Thyroid gland (tissue), 4 donors: ENCODE measurements around the gene MEDAG. TPM values are rescaled to one million over a fixed set of nuclear protein-coding genes. Genes with fewer than 3 reads are reported as not detected.

ENCODE experiments used
- DNase-seq, 2 donors: peaks; one replicate each; pipeline ENCODE4 v3.0.0-alpha.2; 2019
- H3K27ac ChIP-seq, 3 donors: fragments of 200-600 bp; sonication (generic); 1 replicate in 2 of 3; 2 replicates in 1 of 3; pipeline ENCODE4 v1.5.1; 2016 to 2019; ENCODE audit warnings: mild to moderate bottlenecking in 1 of 3, moderate library complexity in 1 of 3
- H3K27me3 ChIP-seq: fragments of 200-600 bp; sonication (generic); one replicate; pipeline ENCODE4 v1.5.1; 2019
- H3K36me3 ChIP-seq, 2 donors: fragments of 200-600 bp; sonication (generic); one replicate each; pipeline ENCODE4 v1.5.1; 2016 to 2019
- H3K4me1 ChIP-seq, 2 donors: fragments of 200-600 bp; sonication (generic); one replicate each; pipeline ENCODE4 v1.5.1; 2017 to 2019
- H3K4me3 ChIP-seq, 3 donors: fragments of 200-600 bp; sonication (generic); replicated peaks in 1 of 3; 1 replicate in 2 of 3; 2 replicates in 1 of 3; pipeline ENCODE4 v1.5.1; 2016; ENCODE audit warnings: mild to moderate bottlenecking in 1 of 3
- H3K9me3 ChIP-seq: fragments of 200-600 bp; sonication (generic); one replicate; pipeline ENCODE4 v1.5.1; 2017
- CTCF ChIP-seq, 6 experiments: fragments of 200-600 bp in 3 of 6; fragments of 450-650 bp in 3 of 6; sonication (generic) in 3 of 6; IDR thresholded peaks; one replicate each; pipeline ENCODE4 v1.5.1; 2016 to 2019; ENCODE audit warnings: antibody characterized with exemption in 6 of 6, mild to moderate bottlenecking in 2 of 6, inconsistent platforms in 1 of 6, moderate library complexity in 1 of 6
- POLR2A ChIP-seq, 2 donors: fragments of 450-650 bp; IDR thresholded peaks; one replicate each; pipeline ENCODE4 v1.6.1; 2017; ENCODE audit warnings: antibody characterized with exemption in 2 of 2, mild to moderate bottlenecking in 2 of 2, moderate library complexity in 1 of 2
- WGBS, 2 donors: methylation state at CpG; one replicate each; pipeline ENCODE4 v1.1.5; 2017; 5-methylcytosine and 5-hydroxymethylcytosine counted together
- intact Hi-C: fragments of 100-400 bp; cut with DNase I; formaldehyde crosslinking; loops from one replicate; pipeline ENCODE4 v1.15.1; 2023
- total RNA-seq, 4 donors: library from RNA; depleted of rRNA; stranded (reverse); fragments of >200 nt; gene quantifications; one replicate each; pipeline ENCODE4 v1.2.3, GENCODE V29; 2016

MEDAG gene
- total RNA-seq, 4 donors from 2014 or later: 15.2 to 99.7 (median 46.0) TPM

- intact Hi-C loops: loop anchor here (10.0 kb wide), 1 partner anchor 60 kb away; no protein-coding TSS in a partner anchor
- H3K27ac ChIP-seq: peak overlapping the region; percentile 8 to 84 (median 82)
- no peak overlapping the region for H3K4me3 ChIP-seq
- H3K9me3 ChIP-seq: no peaks in the 10 kb centered on the region
- H3K27me3 ChIP-seq: no peaks in the 10 kb centered on the region
- 62 to 64% methylated on average over 5 of the region's 5 CpGs for WGBS, 2 donors
- peak in 1 of 2 donors; percentile 18 for DNase-seq
- H3K4me1 ChIP-seq: peaks cover 17 to 36% of the 10 kb centered on the region in 2 donors
- no peak for TF ChIP-seq POLR2A (IDR thresholded peaks at IDR 0.05)
- TF ChIP-seq CTCF (IDR thresholded peaks at IDR 0.05): no peak
- H3K36me3 ChIP-seq: no peaks in the 10 kb centered on the region
Observed at GRCh38 chr13:30864433-30865122, 41.5 kb upstream of the MEDAG start.

DNA sequence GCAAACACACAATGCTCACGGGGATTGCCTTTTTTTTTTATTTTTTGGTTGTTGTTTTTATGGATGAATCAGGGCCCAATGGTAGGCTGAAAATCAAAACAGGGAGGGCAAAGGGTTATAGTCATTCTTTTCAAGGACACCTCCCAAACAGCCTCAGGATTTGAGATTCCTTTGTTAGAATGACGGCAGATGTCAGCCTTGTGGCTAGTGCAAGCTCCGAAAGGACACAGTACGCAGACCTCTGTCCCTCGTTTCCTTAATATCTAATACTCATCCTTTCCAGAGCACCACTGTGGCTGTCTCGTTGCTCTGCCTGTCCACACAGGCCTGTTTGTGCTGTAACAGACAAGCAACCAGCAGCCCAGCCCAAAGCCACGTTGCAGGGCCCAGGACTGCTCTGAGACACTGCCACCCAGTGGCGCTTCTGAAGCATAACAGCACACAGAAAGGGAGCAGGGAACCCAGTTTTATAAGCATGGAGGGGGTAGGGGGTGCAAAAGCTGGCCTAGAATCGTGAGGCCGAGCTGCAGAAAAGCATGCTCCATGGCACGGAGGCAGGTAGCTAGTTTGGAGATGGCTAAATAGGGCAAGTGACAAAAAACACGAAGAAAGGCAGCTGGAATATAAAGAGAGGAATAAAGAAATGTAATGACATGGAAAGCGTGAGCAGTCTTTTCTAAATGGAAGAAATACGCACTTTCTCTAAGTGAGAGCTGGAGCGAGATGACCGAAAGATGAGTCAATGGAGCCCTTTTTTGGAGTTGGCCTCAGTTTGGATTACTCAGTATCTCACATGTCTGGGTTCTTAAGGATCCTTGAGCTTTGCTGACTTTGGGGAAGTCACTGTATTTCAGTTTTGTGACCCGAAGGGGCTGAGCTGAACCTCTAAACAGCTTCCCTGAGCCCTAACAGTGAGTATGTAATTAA is 40.7 kb upstream of the MEDAG start:
- no peaks in the 10 kb centered on the region for H3K9me3 ChIP-seq
- WGBS, 2 donors: 26 to 31% methylated on average over 17 of the region's 17 CpGs
- intact Hi-C loops: loop anchor here (10.0 kb wide), 1 partner anchor 61 kb away; no protein-coding TSS in a partner anchor
- peak; percentile 78 to 84 for DNase-seq
- H3K36me3 ChIP-seq: no peaks in the 10 kb centered on the region
- no peak overlapping the region for H3K4me3 ChIP-seq
- peak overlapping the region; percentile 8 to 84 (median 82) for H3K27ac ChIP-seq
- TF ChIP-seq POLR2A (IDR thresholded peaks at IDR 0.05) (peak in 1 of 2 donors; percentile 28), CTCF (IDR thresholded peaks at IDR 0.05) (peak; percentile 61 to 95 (median 92))
- no peaks in the 10 kb centered on the region for H3K27me3 ChIP-seq
- H3K4me1 ChIP-seq: peaks cover 17 to 34% of the 10 kb centered on the region in 2 donors

GRCh38 chr13:30866677-30867076 is 39.4 kb upstream of the MEDAG start:
- WGBS, 2 donors: 81 to 82% methylated on average over 4 of the region's 4 CpGs

GRCh38 chr13:30867089-30867669 is 38.9 kb upstream of the MEDAG start:
- DNase-seq: no peak
- H3K27me3 ChIP-seq: no peaks in the 10 kb centered on the region
- H3K36me3 ChIP-seq: no peaks in the 10 kb centered on the region
- H3K4me3 ChIP-seq: no peak overlapping the region
- H3K4me1 ChIP-seq: peaks cover 17 to 33% of the 10 kb centered on the region in 2 donors
- intact Hi-C loops: loop anchor here (10.0 kb wide), 1 partner anchor 62 kb away; no protein-coding TSS in a partner anchor
- no peak overlapping the region for H3K27ac ChIP-seq
- H3K9me3 ChIP-seq: no peaks in the 10 kb centered on the region
- WGBS, 2 donors: 74 to 80% methylated on average over 3 of the region's 3 CpGs
- no peak for TF ChIP-seq POLR2A (IDR thresholded peaks at IDR 0.05)
- TF ChIP-seq CTCF (IDR thresholded peaks at IDR 0.05): no peak

More at GRCh38 chr13:30866677-30867076, 39.4 kb upstream of the MEDAG start:
- Histone ChIP-seq H3K27ac (no peak overlapping the region), H3K36me3 (no peaks in the 10 kb centered on the region), H3K4me3 (no peak overlapping the region), H3K4me1 (peaks cover 17 to 34% of the 10 kb centered on the region in 2 donors), H3K9me3 (no peaks in the 10 kb centered on the region), H3K27me3 (no peaks in the 10 kb centered on the region)
- no peak for DNase-seq
- TF ChIP-seq CTCF (IDR thresholded peaks at IDR 0.05) (no peak), POLR2A (IDR thresholded peaks at IDR 0.05) (no peak)
- intact Hi-C loops: loop anchor here (10.0 kb wide), 1 partner anchor 62 kb away; no protein-coding TSS in a partner anchor
